Gastroesophageal sphincter (tissue), 4 donors: ENCODE measurements around the gene CDKL5. TPM values are rescaled to one million over a fixed set of nuclear protein-coding genes. Genes with fewer than 3 reads are reported as not detected.

Experiments
- ATAC-seq: fragments of 150-250 bp; one replicate; pipeline ENCODE4 v1.9.1; 2016; ENCODE audit warnings: mild to moderate bottlenecking, moderate library complexity
- H3K27ac ChIP-seq, 4 donors: fragments of 200-600 bp; sonication (generic) in 3 of 4; 1 replicate in 3 of 4; 2 replicates in 1 of 4; pipeline ENCODE4 v1.5.1; 2016 to 2019
- H3K27me3 ChIP-seq: fragments of 200-600 bp; sonication (generic); one replicate; pipeline ENCODE4 v1.5.1; 2019
- H3K36me3 ChIP-seq, 2 donors: fragments of 200-600 bp; sonication (generic); one replicate each; pipeline ENCODE4 v1.5.1; 2019; ENCODE audit warnings: control low read depth in 1 of 2
- H3K4me1 ChIP-seq, 3 donors: fragments of 200-600 bp; sonication (generic); 1 replicate in 2 of 3; 2 replicates in 1 of 3; pipeline ENCODE4 v1.5.1; 2016 to 2019; ENCODE audit warnings: control low read depth in 2 of 3
- H3K4me3 ChIP-seq, 2 donors: fragments of 200-600 bp; sonication (generic); one replicate each; pipeline ENCODE4 v1.5.1; 2019; ENCODE audit warnings: mild to moderate bottlenecking in 1 of 2, moderate library complexity in 1 of 2
- H3K9me3 ChIP-seq, 3 donors: fragments of 200-600 bp; sonication (generic); one replicate each; pipeline ENCODE4 v1.5.1; 2017 to 2019; ENCODE audit warnings: control low read depth in 2 of 3
- EP300 ChIP-seq: sonication (generic); formaldehyde crosslinking; IDR thresholded peaks from one replicate; pipeline ENCODE4 v1.6.1; 2017; ENCODE audit warnings: antibody characterized with exemption, mild to moderate bottlenecking
- POLR2A ChIP-seq, 2 donors: fragments of 450-650 bp; IDR thresholded peaks; one replicate each; pipeline ENCODE4 v1.6.1; 2017; ENCODE audit warnings: antibody characterized with exemption in 2 of 2, mild to moderate bottlenecking in 2 of 2, moderate library complexity in 1 of 2
- POLR2AphosphoS5 ChIP-seq: sonication (generic); formaldehyde crosslinking; IDR thresholded peaks from one replicate; pipeline ENCODE4 v1.6.1; 2017; ENCODE audit warnings: antibody characterized with exemption
- WGBS, 2 donors: methylation state at CpG; one replicate each; pipeline ENCODE4 v1.1.5; 2018; ENCODE audit warnings: low coverage in 1 of 2; 5-methylcytosine and 5-hydroxymethylcytosine counted together
- total RNA-seq, 4 donors: library from RNA; depleted of rRNA; stranded (reverse); fragments of >200 nt; gene quantifications; one replicate each; pipeline ENCODE4 v1.1.0, GENCODE V29; 2016
- TF ChIP-seq, protein P1 (sequence below), 4 experiments: fragments of 200-600 bp in 2 of 4; fragments of 450-650 bp in 2 of 4; sonication (generic) in 1 of 4; IDR thresholded peaks; one replicate each; pipeline ENCODE4 v1.5.1; 2017 to 2019; ENCODE audit warnings: antibody characterized with exemption in 4 of 4, mild to moderate bottlenecking in 2 of 4, moderate library complexity in 2 of 4

The CDKL5 gene
- total RNA-seq, 4 donors from 2014 or later: 5.3 to 9.7 (median 8.6) TPM

DNA sequence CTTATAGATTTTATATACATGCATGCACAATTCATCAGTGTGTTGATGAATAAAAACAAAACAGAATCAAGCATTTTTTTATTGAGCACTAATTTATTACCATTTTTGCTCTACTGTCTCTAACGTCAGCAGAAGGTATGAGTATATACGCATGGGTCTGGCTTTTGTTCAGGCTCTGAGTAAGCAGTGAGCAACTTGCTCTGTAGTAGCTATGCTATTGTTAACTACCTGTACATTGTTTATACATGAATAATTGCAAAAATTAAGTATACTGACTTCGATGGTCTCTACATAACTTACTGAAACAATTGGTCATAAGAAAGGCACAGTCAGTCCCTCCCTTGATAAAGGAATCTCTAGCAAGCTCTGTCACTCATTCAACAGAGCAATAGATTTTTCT lies 123.6 kb downstream of the CDKL5 start:
- WGBS, 2 donors: 70 to 80% methylated on average over 3 of the region's 3 CpGs

DNA sequence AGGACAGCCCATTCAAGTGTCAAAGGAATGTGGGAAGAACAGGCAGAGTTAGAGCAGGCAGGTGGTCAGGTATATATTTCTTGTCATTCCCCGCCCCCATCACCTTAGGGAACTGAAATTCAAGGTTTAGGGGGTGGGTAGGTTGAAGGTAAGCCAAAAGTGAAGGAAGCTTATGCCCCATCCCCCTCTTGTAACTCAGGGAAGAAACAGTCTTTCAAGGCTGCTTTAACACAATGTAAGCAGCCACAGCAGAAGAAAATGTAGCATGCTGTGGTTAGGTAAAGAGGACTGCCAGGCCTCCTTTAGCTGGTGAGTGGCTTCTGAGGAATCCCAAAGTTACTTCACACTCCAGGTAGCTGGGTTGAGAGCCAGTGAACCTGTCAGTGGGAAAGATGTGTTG lies 124.2 kb downstream of the CDKL5 start:
- Histone ChIP-seq H3K4me1 (no peaks in the 10 kb centered on the region), H3K36me3 (no peaks in the 10 kb centered on the region), H3K9me3 (no peaks in the 10 kb centered on the region), H3K27ac (no peak overlapping the region), H3K4me3 (no peak overlapping the region), H3K27me3 (no peaks in the 10 kb centered on the region)
- 100% methylated on average over 1 of the region's 1 CpG; no CpG with 5 or more reads in 1 of the 2 donors for WGBS, 2 donors
- no peak for TF ChIP-seq POLR2A (IDR thresholded peaks at IDR 0.05)
- no peak for TF ChIP-seq POLR2AphosphoS5
- no peak for TF ChIP-seq EP300
- TF ChIP-seq, protein P1, sequence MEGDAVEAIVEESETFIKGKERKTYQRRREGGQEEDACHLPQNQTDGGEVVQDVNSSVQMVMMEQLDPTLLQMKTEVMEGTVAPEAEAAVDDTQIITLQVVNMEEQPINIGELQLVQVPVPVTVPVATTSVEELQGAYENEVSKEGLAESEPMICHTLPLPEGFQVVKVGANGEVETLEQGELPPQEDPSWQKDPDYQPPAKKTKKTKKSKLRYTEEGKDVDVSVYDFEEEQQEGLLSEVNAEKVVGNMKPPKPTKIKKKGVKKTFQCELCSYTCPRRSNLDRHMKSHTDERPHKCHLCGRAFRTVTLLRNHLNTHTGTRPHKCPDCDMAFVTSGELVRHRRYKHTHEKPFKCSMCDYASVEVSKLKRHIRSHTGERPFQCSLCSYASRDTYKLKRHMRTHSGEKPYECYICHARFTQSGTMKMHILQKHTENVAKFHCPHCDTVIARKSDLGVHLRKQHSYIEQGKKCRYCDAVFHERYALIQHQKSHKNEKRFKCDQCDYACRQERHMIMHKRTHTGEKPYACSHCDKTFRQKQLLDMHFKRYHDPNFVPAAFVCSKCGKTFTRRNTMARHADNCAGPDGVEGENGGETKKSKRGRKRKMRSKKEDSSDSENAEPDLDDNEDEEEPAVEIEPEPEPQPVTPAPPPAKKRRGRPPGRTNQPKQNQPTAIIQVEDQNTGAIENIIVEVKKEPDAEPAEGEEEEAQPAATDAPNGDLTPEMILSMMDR (IDR thresholded peaks at IDR 0.05): no peak
- ATAC-seq: no peak

More for the DNA sequence above, 123.6 kb downstream of the CDKL5 start:
- no peaks in the 10 kb centered on the region for H3K9me3 ChIP-seq
- TF ChIP-seq POLR2AphosphoS5 (no peak), EP300 (no peak), POLR2A (IDR thresholded peaks at IDR 0.05) (no peak)
- TF ChIP-seq, protein P1 (IDR thresholded peaks at IDR 0.05): no peak
- no peak for ATAC-seq
- H3K27ac ChIP-seq: no peak overlapping the region
- H3K4me3 ChIP-seq: no peak overlapping the region
- H3K36me3 ChIP-seq: no peaks in the 10 kb centered on the region
- H3K4me1 ChIP-seq: no peaks in the 10 kb centered on the region
- no peaks in the 10 kb centered on the region for H3K27me3 ChIP-seq

DNA sequence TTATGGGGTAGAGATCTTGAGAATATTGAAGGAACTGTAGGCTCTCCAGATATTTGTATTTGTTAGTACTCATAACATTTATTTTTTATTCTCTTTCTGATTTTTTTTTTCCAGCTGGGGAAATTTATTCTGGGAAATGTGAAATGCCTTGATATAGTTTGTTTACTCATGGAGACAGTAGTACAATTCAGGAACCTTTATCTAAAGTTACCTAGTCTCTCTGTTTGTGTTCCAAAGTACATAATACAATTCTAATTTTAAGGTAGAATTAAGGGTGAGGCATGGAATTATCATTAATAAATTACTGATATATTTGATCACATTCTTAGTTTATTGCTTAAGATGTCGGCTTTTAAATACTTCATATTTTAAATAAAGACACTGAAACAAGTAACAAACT lies 132.5 kb downstream of the CDKL5 start:
- TF ChIP-seq, protein P1 (IDR thresholded peaks at IDR 0.05): no peak
- TF ChIP-seq POLR2A (IDR thresholded peaks at IDR 0.05) (no peak), POLR2AphosphoS5 (no peak), EP300 (no peak)
- H3K4me1 ChIP-seq: no peaks in the 10 kb centered on the region
- no peaks in the 10 kb centered on the region for H3K36me3 ChIP-seq
- 71 to 90% methylated on average over 1 of the region's 1 CpG for WGBS, 2 donors
- no peaks in the 10 kb centered on the region for H3K9me3 ChIP-seq
- H3K27ac ChIP-seq: no peak overlapping the region
- no peak for ATAC-seq
- H3K27me3 ChIP-seq: no peaks in the 10 kb centered on the region
- no peak overlapping the region for H3K4me3 ChIP-seq

DNA sequence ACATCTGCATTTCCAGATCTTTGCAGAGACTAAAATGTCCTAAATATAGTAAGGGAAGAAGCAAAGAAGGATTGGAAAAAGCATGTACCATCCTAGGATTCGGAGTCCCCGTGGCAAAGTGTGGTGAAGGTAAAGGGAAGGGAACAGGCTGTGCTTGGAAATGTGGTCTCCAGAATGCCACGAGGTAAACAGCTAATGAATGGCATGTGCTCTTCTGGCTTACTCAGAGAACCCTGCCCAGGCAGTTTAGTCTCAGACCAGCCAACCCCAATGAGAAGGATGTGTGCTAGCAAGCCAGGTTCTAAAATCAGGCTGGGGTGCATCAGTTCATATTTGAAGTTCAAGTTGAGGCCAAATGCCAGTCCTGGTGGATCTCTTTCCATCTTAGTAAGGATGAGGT lies 133.4 kb downstream of the CDKL5 start:
- no peaks in the 10 kb centered on the region for H3K36me3 ChIP-seq
- H3K9me3 ChIP-seq: no peaks in the 10 kb centered on the region
- no peak for ATAC-seq
- no peaks in the 10 kb centered on the region for H3K27me3 ChIP-seq
- no peaks in the 10 kb centered on the region for H3K4me1 ChIP-seq
- H3K27ac ChIP-seq: no peak overlapping the region
- H3K4me3 ChIP-seq: no peak overlapping the region
- no peak for TF ChIP-seq EP300
- TF ChIP-seq POLR2A (IDR thresholded peaks at IDR 0.05): no peak
- TF ChIP-seq, protein P1 (IDR thresholded peaks at IDR 0.05): no peak
- TF ChIP-seq POLR2AphosphoS5: no peak
- 76 to 100% methylated on average over 1 to 3 of the region's 3 CpGs for WGBS, 2 donors

DNA sequence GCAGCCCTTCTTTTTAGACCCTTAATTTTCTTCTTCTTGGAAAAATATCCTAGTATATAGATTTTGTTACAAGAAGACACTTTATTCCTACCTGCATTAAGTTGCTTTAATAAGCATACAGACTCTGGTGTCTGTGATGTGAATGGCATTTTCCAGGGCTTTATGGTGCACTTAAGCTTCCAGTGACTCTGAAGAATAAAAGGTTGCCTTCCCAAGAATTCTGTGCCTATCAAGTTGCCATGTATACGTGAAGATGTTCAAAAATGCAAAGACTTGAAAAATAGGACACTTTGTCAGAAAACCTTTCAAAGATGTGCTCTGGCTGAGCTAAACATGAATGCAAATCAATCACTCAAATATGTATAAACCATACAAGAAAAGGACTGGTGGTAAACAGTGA lies 135.6 kb downstream of the CDKL5 start:
- H3K27ac ChIP-seq: no peak overlapping the region
- H3K9me3 ChIP-seq: no peaks in the 10 kb centered on the region
- no peaks in the 10 kb centered on the region for H3K4me1 ChIP-seq
- no peak for ATAC-seq
- 83% methylated on average over 1 of the region's 1 CpG; no CpG with 5 or more reads in 1 of the 2 donors for WGBS, 2 donors
- H3K27me3 ChIP-seq: no peaks in the 10 kb centered on the region
- no peaks in the 10 kb centered on the region for H3K36me3 ChIP-seq
- TF ChIP-seq, protein P1 (IDR thresholded peaks at IDR 0.05): no peak
- TF ChIP-seq POLR2A (IDR thresholded peaks at IDR 0.05): no peak
- no peak for TF ChIP-seq POLR2AphosphoS5
- no peak for TF ChIP-seq EP300
- H3K4me3 ChIP-seq: no peak overlapping the region
